GM03348 (cell line): ENCODE measurements around the gene MYLK3.

Experiments used
- DNase-seq: peaks from one replicate; pipeline ENCODE4 v3.0.0; 2012; ENCODE audit warnings: low spot score

Gene MYLK3

GRCh38 chr16:46757339-46758050 lies 9.4 kb upstream of the MYLK3 start:
- no peak for DNase-seq

DNA sequence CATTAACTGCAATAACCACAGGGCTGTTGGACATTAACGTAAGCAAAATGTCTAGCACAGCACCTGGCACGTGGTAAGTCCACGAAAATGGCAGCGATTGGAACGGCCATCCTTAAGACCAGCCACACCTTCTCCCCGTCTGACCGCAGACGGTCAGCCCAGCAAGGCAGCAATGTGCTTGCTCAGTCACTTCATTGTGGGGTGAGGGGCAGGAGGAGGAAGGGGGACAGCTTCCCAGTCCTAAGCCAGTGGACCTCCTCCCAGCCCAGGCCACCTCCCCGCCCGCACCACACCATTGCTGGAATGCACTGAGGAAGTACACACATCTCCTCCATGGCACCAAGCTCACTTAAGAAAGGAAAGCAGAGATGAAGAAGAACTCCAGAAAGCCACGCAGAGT lies 8.6 kb upstream of the MYLK3 start:
- DNase-seq = no peak

DNA sequence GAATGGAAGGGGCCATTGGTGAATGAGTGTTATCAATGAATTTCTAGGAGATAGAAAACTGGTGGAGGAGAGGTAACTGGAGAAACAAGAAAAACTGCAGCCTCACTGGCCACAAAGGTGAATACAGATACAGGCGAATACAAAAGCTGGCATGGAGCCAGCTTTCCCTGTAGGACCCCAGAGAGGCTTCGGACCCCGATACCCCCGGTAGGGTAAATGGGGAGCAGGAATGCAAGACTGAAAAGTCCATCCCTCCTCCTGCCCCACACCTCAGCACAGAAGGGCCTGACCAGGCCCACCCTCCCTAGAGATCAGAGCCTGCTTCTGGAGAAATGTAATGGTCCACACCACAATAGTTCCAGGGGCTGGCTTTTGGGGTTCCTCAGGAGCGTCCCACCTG lies 4.9 kb upstream of the MYLK3 start:
- DNase-seq = no peak

- DNase-seq = no peak
These were observed 3.2 kb upstream of the MYLK3 start for GRCh38 chr16:46751381-46751780.

DNA sequence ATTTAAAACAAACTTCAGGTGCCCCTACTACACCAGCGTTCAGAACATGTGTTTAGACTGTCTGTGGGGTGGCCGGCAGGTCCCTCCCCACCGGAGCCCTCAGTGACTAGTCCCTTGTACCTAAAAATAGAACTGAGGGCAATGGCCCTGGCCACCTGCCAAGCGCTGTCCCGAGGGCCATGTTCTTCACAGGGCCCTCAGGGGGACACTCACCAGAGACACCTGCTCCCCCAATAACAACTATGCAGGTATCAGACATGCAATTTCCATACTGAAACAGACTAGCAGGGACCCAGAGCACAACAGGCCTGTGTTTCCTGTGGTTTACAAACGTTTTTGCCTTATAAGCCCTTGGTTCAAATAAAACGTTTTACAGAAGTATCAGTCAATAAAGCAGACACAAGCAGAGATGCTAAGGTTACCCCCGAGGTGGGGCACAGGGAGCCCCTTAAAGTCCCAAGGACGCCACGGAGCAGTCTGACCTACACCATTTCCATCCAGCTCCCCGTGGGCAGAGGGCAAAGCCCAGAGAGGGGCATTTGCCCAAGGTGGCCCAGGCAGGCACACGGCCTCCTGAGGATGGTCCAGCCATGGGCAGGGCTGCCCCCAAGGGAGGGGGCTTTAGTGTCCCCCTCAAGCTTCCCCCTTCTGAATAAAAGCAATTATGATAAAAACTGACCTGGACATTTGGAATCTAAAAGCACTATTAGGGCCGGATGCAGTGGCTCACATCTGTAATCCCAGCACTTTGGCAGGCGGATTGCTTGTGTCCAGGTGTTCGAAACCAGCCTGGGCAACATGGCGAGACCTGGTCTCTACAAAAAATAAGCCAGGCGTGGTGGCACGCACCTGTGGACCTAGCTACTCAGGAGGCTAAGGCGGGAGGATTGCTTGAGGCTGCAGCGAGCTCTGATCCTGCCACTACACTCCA lies 896 bp upstream of the MYLK3 start:
- DNase-seq = no peak

DNA sequence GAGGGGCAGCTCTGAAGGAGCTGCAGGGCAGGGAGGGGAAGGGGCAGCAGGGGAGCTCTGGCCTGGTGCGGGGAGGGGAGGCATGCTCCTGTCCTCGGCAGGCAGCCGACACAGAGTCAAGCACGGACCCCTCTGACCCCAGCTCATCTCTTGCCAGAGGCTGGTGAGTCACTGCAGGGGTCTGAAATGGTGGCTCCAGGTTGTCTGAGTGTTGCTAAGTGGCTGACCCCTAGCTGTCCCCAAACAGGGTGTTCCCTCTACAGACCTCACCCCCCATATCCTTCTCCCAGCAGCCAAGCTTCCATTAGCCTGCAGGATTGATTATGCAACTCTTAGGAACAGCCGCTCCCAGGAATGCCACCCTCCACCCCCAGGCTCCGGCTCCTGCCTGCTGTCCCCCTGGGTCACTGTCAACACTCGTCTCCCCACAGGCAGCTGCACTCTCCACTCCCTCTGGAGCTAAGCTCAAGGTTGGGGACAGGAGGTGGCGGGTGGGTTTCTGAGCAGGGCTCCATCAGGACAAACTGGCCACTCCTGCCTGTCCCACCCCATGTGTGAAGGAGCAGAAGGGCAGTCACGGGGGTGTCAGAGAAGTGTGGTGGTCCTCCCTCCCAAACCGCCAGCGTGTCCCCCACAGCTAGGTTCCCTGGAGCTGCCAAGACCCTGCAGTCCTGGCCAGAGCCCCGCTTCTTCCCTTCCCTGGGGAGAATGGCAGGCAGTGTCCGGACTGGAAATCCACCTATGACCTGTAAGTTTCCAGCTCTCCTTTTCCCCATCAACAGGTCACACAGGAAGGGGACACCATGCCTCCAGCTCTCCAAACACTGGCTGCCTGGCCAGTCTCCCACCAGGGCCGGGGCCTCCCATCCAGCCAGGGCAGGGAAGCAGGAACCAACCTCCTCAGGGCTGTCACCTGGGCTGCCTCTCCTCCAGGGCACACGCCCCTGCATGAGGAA lies 1.0 kb downstream of the MYLK3 start:
- peak; percentile 16 for DNase-seq

- DNase-seq = no peak
These were observed 2.5 kb downstream of the MYLK3 start for GRCh38 chr16:46745617-46746016.

DNA sequence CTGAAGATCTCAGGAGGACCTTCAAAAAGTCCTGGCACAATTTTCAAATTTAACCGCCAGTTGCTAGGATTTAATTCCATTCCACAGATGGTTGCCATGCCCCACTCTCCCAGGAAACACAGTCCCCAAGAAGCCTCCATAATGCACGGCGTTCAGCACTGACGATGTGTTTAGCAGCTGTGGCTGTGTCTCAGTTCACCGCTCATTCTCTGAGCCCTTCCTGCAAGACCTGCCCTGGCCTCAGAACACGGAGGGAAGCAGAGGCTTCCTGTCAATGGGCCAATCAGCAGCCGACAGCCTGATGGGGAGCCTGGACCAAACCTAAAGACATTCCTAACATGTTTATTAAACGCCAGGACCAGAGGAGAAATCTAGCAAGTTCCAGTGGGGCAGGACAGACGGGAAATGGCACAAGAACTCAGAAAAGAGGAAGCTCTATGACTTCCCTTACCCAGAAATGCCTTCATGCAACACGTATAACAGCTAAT lies 4.9 kb downstream of the MYLK3 start:
- DNase-seq = peak; percentile 74

GRCh38 chr16:46739934-46740333 lies 8.2 kb downstream of the MYLK3 start:
- DNase-seq = no peak

DNA sequence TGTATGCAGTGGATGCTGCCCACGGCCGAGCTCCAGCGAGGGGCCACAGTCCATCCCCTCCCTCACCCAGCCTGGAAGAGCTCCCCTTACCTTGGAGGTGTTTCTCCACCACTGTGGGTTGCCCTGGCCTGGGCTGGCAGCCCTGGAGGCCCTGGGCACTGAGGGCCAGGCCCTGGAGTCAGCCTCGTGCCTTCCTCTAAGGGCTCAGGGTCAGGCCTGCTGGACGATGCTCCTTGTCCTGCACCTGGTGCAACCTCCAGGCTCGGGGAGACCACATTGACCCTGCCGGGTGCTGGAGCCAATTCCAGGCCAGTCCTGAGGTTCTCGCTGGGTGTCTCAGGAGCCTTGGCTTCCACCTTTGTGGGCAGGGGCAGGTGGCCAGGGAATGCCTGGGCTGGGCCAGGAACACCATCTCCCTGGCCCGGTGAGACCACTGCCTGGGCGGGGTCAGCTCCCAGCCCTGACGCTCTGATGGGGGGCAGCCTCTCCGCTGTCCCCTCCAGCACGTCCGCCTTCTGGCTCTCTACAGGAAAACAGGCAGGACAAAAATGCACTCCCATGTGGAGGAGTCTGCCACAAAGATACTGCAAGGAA lies 10.4 kb downstream of the MYLK3 start:
- no peak for DNase-seq

DNA sequence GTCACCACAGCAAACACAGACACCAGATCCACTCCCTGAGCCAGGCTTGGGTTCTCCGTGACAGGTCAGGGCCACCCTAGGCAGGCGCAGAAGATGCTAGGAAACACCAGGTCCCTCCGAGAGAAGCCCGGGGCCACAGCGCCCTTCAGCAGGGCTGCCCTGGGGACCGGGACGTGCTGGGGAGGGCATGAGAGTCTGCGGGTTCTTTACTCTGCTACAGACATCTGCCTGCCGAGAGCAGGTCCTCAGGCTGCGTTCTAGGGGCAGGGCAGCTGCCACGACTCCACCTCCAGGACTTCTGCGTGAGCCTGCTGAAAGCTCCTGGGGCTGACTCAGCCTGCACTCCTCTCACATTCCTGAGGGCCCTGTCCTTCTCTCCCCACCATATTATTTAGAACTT lies 11.4 kb downstream of the MYLK3 start:
- DNase-seq = peak; percentile 40

GRCh38 chr16:46733319-46733830 lies 14.8 kb downstream of the MYLK3 start:
- no peak for DNase-seq

DNA sequence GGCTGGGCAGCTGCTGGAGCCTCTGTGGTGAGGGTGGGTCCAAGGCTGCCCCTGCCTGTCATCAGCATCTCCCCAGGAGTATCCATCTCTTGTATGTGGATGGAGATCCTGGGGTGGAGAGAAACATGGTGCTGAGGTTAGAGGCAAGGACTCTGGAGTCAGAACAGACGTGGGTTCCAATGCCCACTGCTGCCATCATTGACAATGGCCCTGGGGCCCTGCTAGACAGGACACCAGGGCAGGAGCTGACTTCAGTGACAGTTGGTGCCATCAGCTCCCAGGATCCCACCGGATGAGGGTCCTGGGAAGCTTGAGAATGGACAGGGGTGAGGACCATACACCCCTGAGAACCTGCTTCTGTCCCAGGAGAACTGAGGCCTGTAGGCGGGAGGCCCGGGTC lies 15.6 kb downstream of the MYLK3 start:
- DNase-seq = no peak

DNA sequence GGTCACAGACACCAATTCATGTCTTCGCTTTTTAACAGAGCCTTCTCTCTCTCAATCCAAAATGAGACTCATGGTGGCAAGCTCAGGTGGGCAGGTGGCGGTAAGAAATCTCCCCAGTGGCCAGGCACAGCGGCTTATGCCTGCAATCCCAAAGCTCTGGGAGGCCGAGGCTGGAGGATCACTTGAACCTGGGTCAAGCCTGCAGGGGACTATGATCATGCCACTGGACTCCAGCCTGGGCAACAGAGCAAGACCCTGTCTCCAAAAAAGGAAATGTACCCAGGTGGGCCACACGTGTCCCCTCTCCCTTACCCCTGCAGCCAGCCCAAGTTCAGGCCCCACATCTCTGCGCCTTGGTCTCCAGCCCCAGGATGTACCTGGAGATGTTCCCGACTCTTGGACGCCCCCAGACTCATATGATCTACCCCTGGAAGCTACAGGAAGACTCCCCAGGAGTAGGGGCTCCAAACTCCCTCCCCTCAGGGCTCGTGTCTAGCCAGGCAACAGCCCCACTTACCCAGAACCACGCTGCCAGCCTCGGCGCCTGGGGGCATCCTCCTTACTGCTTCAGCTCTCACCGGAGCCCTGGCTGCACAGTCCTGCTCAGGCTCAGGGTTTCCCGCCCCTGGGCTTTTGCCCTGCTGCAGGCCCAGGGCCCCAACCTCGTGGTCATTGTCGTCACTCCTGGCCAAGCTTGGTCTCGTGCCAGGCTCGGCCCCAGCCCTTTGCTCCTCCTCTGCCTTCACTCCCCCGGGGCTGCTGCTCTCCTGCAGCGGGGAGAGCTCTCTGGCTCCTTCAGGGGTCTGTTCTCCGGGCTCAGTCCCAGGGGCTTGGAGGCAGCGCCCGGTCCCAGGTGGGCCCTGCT lies 16.2 kb downstream of the MYLK3 start:
- DNase-seq = no peak

DNA sequence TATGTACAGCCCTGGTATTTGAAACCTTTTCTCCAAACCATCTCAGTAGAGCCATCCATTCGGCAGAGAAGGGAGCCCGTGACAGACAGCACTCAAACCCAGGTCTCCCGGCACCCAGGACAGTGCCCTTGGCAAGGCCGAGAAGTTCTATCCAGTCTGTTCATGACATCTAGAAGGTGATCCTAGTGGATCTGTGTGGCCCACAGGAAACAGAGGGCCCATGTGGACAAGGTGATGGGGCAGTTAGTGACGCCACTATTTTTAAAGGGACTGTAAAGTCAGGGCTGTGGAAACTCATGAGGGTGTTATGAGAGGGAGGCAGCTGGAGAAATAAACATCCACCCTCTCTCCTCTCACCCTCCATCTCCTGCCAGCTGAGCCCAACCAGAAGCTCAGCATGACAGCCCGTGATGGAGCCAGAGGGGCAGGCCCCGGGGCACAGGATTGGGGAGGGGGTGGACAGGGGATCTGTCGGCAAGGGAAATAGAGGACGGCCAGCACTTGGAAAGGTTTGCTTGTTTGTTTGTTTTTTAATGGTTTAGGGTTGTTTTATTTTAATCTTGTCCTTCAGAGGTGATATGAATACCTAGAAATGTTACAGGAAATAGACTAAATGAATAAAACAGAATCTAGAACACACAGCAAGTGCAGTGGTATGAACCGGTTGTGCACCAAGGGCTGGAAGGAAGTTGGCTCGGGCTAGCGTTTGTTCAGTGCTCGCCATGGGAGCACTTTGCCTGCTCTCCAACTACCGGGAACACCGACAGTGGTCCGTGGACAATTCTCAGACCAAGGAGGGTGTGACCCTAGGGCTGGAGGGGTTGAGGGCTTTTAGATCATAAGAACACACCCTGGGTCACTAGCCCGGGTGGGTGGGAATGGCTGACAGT lies 17.1 kb downstream of the MYLK3 start:
- no peak for DNase-seq

GRCh38 chr16:46730126-46730525 lies 18.0 kb downstream of the MYLK3 start:
- no peak for DNase-seq

DNA sequence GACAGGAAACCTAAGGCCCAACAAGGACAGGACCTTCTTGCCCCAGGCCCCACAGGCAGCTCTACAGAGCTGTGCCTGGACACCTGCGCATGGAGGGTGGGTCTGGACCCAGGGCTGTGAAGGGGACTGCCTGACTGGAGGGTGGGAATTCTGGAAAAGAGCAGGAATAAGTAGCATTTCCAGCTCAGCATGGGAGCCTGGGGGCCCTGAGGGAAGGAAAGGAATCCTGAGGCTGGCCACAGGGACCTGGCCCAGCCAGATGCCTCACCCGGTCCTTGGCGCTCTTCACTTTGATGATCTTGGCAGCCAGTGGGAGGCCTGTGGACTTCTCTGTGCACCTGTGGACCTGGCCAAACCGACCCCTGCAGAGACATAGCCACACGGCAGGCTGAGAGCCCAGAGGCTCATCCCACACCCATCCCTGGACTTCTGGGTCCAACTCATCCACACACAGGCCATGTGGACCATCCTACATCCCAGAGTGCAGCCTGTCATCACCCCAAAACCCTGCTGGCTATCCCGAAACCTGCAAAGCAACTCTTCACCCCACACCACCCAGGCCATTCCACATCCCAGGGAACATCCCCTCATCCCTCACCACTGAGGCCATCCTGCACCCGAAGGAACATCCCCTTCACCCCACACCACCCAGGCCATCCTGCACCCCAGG lies 18.7 kb downstream of the MYLK3 start:
- DNase-seq = no peak

- DNase-seq = no peak
These were observed 19.3 kb downstream of the MYLK3 start for GRCh38 chr16:46728806-46729205.

DNA sequence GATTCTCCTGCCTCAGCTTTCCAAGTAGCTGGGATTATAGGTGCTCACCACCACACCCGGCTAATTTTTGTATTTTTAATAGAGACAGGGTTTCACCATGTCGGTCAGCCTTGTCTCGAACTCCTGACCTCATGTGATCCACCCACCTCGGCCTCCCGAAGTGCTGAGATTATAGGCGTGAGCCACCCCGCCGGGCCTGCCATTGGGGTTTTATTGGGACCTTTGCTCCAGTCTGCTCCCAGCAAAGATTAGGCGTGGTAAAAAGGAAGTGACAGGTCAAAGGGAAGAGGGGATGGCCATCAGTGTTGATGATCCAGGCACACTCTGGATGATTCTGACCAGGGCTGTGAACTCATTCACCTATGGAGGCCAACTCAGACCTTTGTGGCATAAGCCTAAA lies 20.5 kb downstream of the MYLK3 start:
- DNase-seq = no peak
